Measurements from ENCODE around the gene MRAP.

Gene MRAP

DNA sequence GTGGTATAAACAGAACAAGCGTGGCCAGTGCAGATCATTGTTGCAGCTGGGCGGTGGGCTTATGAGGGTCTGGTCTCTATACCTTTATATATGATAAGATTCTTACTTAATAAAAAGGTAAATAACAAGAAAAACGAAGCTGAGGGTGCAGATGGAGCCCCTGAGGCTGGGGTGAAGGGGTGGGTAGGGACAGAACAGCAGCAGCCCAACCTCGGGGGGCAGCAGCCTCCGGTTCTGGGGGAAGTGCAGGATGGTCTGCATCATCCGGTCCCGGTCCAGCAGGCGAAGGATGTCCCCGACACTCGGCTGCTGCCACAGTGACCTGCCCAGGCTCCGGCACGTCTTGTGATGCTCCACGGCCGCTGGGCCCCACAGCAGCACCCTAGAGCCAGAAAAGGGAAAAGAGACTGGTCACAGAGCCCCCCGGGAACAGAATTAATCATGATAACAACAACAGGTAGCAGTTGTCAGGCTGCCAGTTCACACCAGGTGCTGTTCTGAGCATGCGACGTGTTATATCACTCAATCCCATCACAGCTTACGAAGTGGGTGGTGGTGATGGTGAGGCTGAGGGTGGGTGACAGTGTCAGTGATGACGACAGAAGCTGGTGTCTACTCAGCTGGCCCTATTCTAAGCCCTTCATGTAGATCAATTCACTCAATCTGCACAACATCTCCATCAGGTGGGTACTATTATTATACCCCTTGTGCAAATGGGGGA lies 35.5 kb downstream of the MRAP start:
- ChIA-PET CTCF (interaction anchor here (1.3 to 2.7 kb wide), 3 partner anchors 11 to 14 kb away, joined by 3 to 7 read pairs (median 5); no protein-coding TSS in a partner anchor), POLR2A (no interaction called here)
- TF ChIP-seq, protein P1, sequence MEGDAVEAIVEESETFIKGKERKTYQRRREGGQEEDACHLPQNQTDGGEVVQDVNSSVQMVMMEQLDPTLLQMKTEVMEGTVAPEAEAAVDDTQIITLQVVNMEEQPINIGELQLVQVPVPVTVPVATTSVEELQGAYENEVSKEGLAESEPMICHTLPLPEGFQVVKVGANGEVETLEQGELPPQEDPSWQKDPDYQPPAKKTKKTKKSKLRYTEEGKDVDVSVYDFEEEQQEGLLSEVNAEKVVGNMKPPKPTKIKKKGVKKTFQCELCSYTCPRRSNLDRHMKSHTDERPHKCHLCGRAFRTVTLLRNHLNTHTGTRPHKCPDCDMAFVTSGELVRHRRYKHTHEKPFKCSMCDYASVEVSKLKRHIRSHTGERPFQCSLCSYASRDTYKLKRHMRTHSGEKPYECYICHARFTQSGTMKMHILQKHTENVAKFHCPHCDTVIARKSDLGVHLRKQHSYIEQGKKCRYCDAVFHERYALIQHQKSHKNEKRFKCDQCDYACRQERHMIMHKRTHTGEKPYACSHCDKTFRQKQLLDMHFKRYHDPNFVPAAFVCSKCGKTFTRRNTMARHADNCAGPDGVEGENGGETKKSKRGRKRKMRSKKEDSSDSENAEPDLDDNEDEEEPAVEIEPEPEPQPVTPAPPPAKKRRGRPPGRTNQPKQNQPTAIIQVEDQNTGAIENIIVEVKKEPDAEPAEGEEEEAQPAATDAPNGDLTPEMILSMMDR (IDR thresholded peaks at IDR 0.05; ENCODE audit: control extremely low read depth, extremely low read depth, low read depth, missing control alignments) = no peak
- no peak for DNase-seq (ENCODE audit: extremely low spot score)

DNA sequence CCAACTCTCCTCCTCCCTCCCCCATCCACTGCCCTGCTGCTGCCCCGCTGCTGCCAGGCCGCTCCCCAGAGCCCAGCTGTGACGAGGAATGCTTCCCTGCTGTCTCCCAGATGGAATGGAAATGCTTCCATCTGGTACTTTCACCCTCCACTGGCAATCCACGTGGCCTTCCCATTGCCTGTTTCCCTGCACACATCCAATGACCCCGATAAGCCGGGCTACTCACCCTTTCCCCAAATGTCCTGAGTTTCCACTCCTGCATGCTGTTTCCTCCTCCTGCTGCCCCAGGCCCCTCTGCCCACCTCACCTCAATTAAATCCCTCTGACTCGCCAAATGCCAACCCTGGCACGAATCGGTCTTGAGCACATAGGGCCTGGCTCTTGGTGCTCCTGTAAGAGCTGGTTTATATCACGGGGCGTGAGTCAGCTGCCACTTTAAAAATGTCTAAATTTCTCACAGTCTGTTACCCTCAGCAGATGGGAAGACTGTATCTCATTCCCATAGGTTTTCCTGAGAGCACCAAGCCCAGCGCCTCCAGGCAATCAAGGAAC lies 36.4 kb downstream of the MRAP start:
- TF ChIP-seq, protein P1 (IDR thresholded peaks at IDR 0.05; ENCODE audit: control extremely low read depth, extremely low read depth, low read depth, missing control alignments) = no peak
- ChIA-PET POLR2A (no interaction called here), CTCF (interaction anchor here (2.7 kb wide), 1 partner anchor 10 kb away, joined by 7 read pairs; no protein-coding TSS in a partner anchor)
- no peak for DNase-seq (ENCODE audit: extremely low spot score)

DNA sequence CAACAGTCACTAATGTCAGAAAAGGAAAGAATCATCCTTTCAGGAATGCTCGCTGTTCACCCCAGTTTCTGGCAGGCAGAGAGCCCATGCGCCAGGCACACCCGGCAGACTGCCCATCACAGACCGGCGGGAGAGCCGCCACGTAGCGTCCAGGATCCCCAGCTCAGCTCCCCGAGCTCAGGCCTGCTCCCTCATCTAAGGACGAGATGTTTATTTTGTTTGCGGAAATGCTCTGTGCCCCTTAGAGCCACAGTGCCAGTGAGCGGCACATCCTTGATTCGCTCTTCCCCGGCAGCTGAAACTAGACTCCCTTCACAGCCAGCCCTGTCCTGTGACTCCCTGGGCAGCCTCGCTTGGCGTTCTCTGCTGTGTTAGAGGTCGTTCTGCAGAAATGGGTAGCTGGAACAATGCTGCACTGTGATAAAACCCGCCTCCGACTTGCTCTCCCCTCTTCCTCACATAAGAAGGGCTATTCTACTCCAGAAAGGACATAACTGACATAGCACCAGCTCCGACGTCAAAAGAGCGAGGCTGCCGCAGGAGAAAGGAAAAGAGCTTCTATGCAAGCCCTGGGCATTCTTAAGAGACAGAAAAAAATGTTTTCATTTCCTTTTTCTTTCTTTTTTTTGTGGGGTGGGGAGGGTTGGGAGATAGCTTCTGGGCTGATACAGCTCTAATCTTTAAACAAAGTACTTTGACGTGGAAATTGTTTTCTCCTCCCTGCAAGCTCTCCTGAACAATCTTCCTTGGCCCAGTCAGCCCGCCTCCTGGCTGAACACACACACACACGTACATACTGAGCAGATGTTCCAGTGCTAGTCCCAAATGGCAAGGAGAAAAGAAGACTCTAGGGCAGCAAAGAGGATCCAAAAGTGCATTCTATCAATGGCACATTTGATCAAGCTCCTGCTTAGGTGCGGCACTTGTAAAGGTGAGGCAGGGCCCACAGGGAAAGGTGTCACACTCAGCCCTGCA lies 37.2 kb downstream of the MRAP start:
- TF ChIP-seq, protein P1 (IDR thresholded peaks at IDR 0.05; ENCODE audit: control extremely low read depth, extremely low read depth, low read depth, missing control alignments) = no peak
- POLR2A ChIA-PET = no interaction called here
- no peak for DNase-seq (ENCODE audit: extremely low spot score)
- CTCF ChIA-PET = interaction anchor here (0.9 to 2.7 kb wide), 3 partner anchors 9 to 23 kb away, joined by 3 to 7 read pairs (median 3); no protein-coding TSS in a partner anchor

DNA sequence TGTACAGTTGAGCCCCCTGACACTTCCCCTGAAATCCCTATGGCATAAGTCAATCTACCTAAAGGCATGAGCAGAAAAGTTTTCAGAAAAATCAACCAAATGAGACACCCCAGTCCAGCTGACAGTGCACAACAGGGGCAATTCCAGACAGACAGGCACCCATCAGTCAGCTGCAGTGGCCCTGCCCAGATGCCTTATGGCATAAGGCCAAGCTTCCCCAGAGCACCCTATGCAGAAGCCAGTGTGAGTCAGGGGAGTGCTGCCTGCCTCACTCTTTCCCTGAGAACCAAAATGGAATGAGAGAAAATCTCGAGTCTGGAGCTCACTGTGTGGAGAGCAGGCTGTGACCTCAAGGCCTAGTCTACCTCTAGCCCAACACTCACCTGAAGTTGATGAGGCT lies 38.1 kb downstream of the MRAP start:
- TF ChIP-seq, protein P1 (IDR thresholded peaks at IDR 0.05; ENCODE audit: control extremely low read depth, extremely low read depth, low read depth, missing control alignments) = no peak
- DNase-seq (ENCODE audit: extremely low spot score) = no peak
- CTCF ChIA-PET = interaction anchor here (1.3 to 2.7 kb wide), 2 partner anchors 8 to 10 kb away, joined by 3 to 7 read pairs; no protein-coding TSS in a partner anchor
- POLR2A ChIA-PET = no interaction called here

DNA sequence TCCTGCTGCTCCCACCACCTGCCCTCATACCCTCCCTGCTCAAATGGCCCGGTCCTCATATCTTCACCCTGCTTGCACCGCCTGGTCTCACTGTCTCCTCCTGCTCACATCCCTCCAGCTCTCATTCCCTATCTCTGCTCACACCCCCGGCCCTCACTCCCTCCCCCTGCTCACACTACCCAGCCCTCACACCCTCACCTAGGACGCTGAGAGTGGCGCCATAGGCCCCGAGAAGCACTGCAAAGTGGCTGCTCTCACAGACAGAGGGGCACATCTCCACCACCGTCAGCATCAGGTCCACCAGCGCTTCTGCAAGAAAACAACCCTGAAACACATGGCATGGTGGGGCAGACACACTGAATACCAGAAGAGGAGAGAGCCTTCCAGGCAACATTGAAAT lies 38.6 kb downstream of the MRAP start:
- TF ChIP-seq, protein P1 (IDR thresholded peaks at IDR 0.05; ENCODE audit: control extremely low read depth, extremely low read depth, low read depth, missing control alignments) = no peak
- POLR2A ChIA-PET = no interaction called here
- DNase-seq (ENCODE audit: extremely low spot score) = no peak
- CTCF ChIA-PET = interaction anchor here (1.2 to 2.7 kb wide), 3 partner anchors 8 to 10 kb away, joined by 3 to 7 read pairs (median 3); no protein-coding TSS in a partner anchor
